ENCODE results near the gene FAM156A. TPM values are rescaled to one million over a fixed set of nuclear protein-coding genes. Genes with fewer than 3 reads are reported as not detected.
"Not testable (repeated sequence)": the region's sequence is repeated elsewhere in the genome, so short reads cannot be mapped to it uniquely, and the experiment has no call there.

The FAM156A gene
- 21.7 and 24.6 TPM in 2 replicates for total RNA-seq
- long read RNA-seq, transcript FAM156A-221 (3 exons, 3,757 nt), result major isoform, 11 of 42 reads
- long read RNA-seq, transcript FAM156A-201 (4 exons, 2,942 nt), result minor isoform, 6 of 42 reads
- long read RNA-seq, partial matches to known transcripts, result 1 of 42 reads
- long read RNA-seq, other reads (novel, unspliced or antisense), result 18 of 42 reads

DNA sequence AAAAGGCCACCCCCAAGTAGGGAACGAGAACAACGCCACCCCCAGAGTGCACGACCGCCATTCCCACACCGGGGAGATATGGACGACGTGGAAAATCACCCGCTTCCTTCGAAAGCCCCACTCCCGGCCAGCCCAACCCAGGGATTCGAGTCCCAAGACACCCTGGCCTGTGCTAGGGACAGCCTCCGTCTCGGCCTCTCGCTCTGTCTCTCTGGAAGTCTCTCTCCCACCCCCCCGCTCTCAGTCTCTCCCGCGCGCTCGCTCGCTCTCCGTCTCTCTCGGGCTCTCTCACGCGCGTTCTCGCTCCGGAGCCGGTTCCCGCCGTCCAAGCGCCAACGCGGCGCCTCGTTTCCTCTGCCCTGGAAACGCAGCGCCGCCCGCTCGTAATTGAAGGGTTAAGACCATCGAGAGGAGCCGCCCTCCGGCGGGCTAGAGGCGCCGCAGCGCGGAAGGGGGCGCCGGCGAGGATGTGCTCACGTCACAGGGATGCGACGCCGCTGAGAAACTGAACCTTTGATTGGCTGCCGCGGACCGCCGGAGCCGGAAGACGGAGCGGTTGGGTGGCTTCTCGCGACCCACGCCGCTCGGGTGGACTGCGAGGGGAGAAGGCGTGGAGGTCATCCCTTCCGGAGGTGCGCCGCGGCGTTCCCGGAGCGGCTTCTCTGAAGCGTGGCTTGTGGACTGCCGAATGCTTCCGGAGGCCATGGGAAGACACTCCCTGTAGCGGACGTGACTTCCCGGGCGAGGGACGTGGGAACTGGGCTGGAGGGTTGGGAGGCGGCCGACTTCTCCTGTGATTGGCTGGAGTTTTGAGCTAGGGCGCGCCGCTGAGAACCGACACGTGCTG lies at the start of gene FAM156A:
Gene FAM156A, minus strand, starts transcription at position 406 of the 847 bp plus-strand sequence. CDS start 9,930 bp downstream, outside the sequence.
- not testable (repeated sequence) for H3K36me3 Mint-ChIP-seq (ENCODE audit: low read depth); H3K9me3 Mint-ChIP-seq; H3K4me1 Mint-ChIP-seq; H3K4me3 Mint-ChIP-seq; H3K27ac Mint-ChIP-seq (ENCODE audit: unreplicated experiment); DNase-seq (ENCODE audit: low read depth, low spot score); H3K27me3 Mint-ChIP-seq (ENCODE audit: low read depth)

DNA sequence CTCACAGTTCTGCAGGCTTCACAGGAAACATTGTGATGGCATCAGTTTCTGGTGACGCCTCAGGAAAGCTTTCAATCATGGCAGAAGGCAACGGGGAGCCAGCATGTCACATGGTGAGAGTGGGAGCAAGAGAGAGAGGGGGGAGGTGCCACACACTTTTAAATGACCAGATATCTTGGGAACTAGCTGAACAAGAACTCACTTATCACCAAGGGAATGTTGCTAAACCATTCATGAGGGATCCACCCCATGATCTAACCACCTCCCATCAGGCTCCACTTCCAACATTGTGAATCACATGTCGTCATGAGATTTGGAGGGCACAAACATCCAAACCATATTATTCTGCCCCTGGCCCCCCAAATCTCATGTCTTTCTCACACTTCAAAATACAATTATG lies 47.0 kb upstream of the FAM156A start:
- Mint-ChIP-seq H3K36me3 (ENCODE audit: low read depth) (no peaks in the 10 kb centered on the region), H3K9me3 (peaks cover 2% of the 10 kb centered on the region), H3K4me1 (peaks cover 8% of the 10 kb centered on the region), H3K27me3 (ENCODE audit: low read depth) (no peaks in the 10 kb centered on the region), H3K27ac (ENCODE audit: unreplicated experiment) (no peak overlapping the region), H3K4me3 (no peak overlapping the region)
- TF ChIP-seq CTCF (conservative IDR thresholded peaks at IDR 0.05), result no peak
- no peak for DNase-seq (ENCODE audit: low read depth, low spot score)

DNA sequence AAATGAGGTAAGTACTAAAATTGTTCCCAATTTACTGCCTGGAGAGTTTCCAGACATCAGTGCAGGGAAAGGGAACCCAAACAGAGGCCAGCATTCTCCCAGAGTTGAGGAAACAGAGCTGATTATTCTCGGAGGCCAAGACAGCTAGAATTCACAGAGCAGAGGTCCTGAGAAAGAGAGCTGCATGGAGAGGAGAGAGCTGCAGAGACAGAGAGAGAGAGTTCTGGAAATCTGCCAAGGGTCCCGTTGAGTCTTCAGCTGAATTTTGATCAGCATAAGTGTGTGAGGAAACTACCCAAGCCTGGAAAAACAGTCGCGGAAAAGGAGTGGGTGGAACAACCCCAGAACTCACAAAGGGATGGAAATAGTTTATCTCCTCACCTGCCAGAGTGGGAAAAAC lies 46.5 kb upstream of the FAM156A start:
- no peak for TF ChIP-seq CTCF (conservative IDR thresholded peaks at IDR 0.05)
- Mint-ChIP-seq H3K36me3 (ENCODE audit: low read depth) (no peaks in the 10 kb centered on the region), H3K27ac (ENCODE audit: unreplicated experiment) (no peak overlapping the region), H3K9me3 (peaks cover 2% of the 10 kb centered on the region), H3K27me3 (ENCODE audit: low read depth) (no peaks in the 10 kb centered on the region), H3K4me3 (no peak overlapping the region), H3K4me1 (peaks cover 8% of the 10 kb centered on the region)
- DNase-seq (ENCODE audit: low read depth, low spot score), result no peak

- Mint-ChIP-seq H3K9me3 (peaks cover 2% of the 10 kb centered on the region), H3K4me1 (peaks cover 8% of the 10 kb centered on the region), H3K4me3 (no peak overlapping the region), H3K36me3 (ENCODE audit: low read depth) (no peaks in the 10 kb centered on the region), H3K27ac (ENCODE audit: unreplicated experiment) (no peak overlapping the region), H3K27me3 (ENCODE audit: low read depth) (no peaks in the 10 kb centered on the region)
- no peak for TF ChIP-seq CTCF (conservative IDR thresholded peaks at IDR 0.05)
- no peak for DNase-seq (ENCODE audit: low read depth, low spot score)
Measured at GRCh38 chrX:53004038-53004437, 45.7 kb upstream of the FAM156A start.

GRCh38 chrX:53003111-53003510 lies 44.8 kb upstream of the FAM156A start:
- H3K4me3 Mint-ChIP-seq, result no peak overlapping the region
- no peaks in the 10 kb centered on the region for H3K36me3 Mint-ChIP-seq (ENCODE audit: low read depth)
- no peak for DNase-seq (ENCODE audit: low read depth, low spot score)
- no peaks in the 10 kb centered on the region for H3K27me3 Mint-ChIP-seq (ENCODE audit: low read depth)
- H3K27ac Mint-ChIP-seq (ENCODE audit: unreplicated experiment), result no peak overlapping the region
- H3K9me3 Mint-ChIP-seq, result peaks cover 2% of the 10 kb centered on the region
- H3K4me1 Mint-ChIP-seq, result peaks cover 8% of the 10 kb centered on the region
- no peak for TF ChIP-seq CTCF (conservative IDR thresholded peaks at IDR 0.05)

DNA sequence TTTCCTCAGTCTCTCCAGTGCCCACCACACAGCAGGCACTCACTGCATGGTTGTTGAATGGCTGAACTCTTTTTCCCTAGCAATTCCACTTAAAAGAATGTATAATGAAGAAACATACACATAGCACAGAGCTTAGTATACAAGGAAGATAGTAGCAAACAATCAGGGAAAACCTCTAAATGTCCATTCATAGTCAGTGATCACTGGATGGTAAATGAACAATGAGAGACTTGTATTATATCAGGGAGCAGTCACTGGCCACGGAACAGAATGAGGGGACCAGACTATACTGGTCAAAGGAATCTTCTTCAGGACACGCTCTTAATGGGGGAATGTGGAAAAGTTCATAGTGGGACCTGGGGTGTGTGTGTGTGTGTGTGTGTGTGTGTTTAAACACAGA lies 43.6 kb upstream of the FAM156A start:
- DNase-seq (ENCODE audit: low read depth, low spot score), result no peak
- Mint-ChIP-seq H3K36me3 (ENCODE audit: low read depth) (no peaks in the 10 kb centered on the region), H3K27me3 (ENCODE audit: low read depth) (no peaks in the 10 kb centered on the region), H3K27ac (ENCODE audit: unreplicated experiment) (peak overlapping the region; percentile 82), H3K9me3 (peaks cover 2% of the 10 kb centered on the region), H3K4me1 (peaks cover 8% of the 10 kb centered on the region), H3K4me3 (no peak overlapping the region)
- no peak for TF ChIP-seq CTCF (conservative IDR thresholded peaks at IDR 0.05)

All from neural crest cell (in vitro differentiated cells).